Measurements from ENCODE around the gene ISCA2. TPM values are rescaled to one million over a fixed set of nuclear protein-coding genes. Genes with fewer than 3 reads are reported as not detected.

Gene ISCA2
- total RNA-seq, 3 donors from 2014 or later (not counting 1 experiment from before 2014, with no cell fraction given), result 12.0 to 18.2 (median 15.3) TPM

GRCh38 chr14:74476607-74477006 is 17.0 kb upstream of the ISCA2 start:
- Histone ChIP-seq H3K27ac (ENCODE audit: low read length) (no peak overlapping the region), H3K4me1 (ENCODE audit: control insufficient read depth, insufficient read depth, low read length) (no peaks in the 10 kb centered on the region), H3K27me3 (ENCODE audit: control insufficient read depth, insufficient read depth, low read length) (no peaks in the 10 kb centered on the region), H3K36me3 (ENCODE audit: control insufficient read depth, insufficient read depth, low read length) (peaks cover 32% of the 10 kb centered on the region), H3K9me3 (ENCODE audit: control insufficient read depth, insufficient read depth, low read length) (no peaks in the 10 kb centered on the region), H3K4me3 (ENCODE audit: low read length) (no peak overlapping the region)
- H3K4me1 Mint-ChIP-seq, result no peaks in the 10 kb centered on the region
- no peak overlapping the region for H3K4me3 Mint-ChIP-seq
- H3K9me3 Mint-ChIP-seq, result no peaks in the 10 kb centered on the region
- TF ChIP-seq CTCF (IDR thresholded peaks at IDR 0.05), result no peak
- intact Hi-C loops (cut with micrococcal nuclease), result no loop called here
- 100% methylated on average over 3 of the region's 3 CpGs for WGBS (ENCODE audit: insufficient coverage)
- no peaks in the 10 kb centered on the region for H3K27me3 Mint-ChIP-seq (ENCODE audit: low read depth in 2 of 2)
- H3K27ac Mint-ChIP-seq, result no peak overlapping the region
- no peak for ATAC-seq
- no peak for DNase-seq
- H3K36me3 Mint-ChIP-seq, result no peaks in the 10 kb centered on the region

GRCh38 chr14:74478996-74479635 is 14.4 kb upstream of the ISCA2 start:
- peaks cover 44% of the 10 kb centered on the region for H3K36me3 ChIP-seq (ENCODE audit: control insufficient read depth, insufficient read depth, low read length)
- no peaks in the 10 kb centered on the region for H3K9me3 Mint-ChIP-seq
- H3K4me3 ChIP-seq (ENCODE audit: low read length), result no peak overlapping the region
- ATAC-seq, result no peak
- no peaks in the 10 kb centered on the region for H3K9me3 ChIP-seq (ENCODE audit: control insufficient read depth, insufficient read depth, low read length)
- no peak overlapping the region for H3K27ac Mint-ChIP-seq
- 93% methylated on average over 2 of the region's 2 CpGs for WGBS (ENCODE audit: insufficient coverage)
- H3K4me3 Mint-ChIP-seq, result no peak overlapping the region
- H3K27me3 Mint-ChIP-seq (ENCODE audit: low read depth in 2 of 2), result no peaks in the 10 kb centered on the region
- H3K4me1 Mint-ChIP-seq, result no peaks in the 10 kb centered on the region
- H3K27ac ChIP-seq (ENCODE audit: low read length), result no peak overlapping the region
- TF ChIP-seq CTCF (IDR thresholded peaks at IDR 0.05), result no peak
- H3K4me1 ChIP-seq (ENCODE audit: control insufficient read depth, insufficient read depth, low read length), result no peaks in the 10 kb centered on the region
- intact Hi-C loops (cut with micrococcal nuclease), result loop anchor here (1.0 kb wide), 1 partner anchor 117 kb away; no protein-coding TSS in a partner anchor
- peaks cover 6% of the 10 kb centered on the region for H3K36me3 Mint-ChIP-seq
- DNase-seq, result peak in 1 of 2 donors; percentile 17
- no peaks in the 10 kb centered on the region for H3K27me3 ChIP-seq (ENCODE audit: control insufficient read depth, insufficient read depth, low read length)

- H3K36me3 ChIP-seq (ENCODE audit: control insufficient read depth, insufficient read depth, low read length), result peaks cover 47% of the 10 kb centered on the region
These were observed 13.5 kb upstream of the ISCA2 start for GRCh38 chr14:74480046-74480445.

More at GRCh38 chr14:74480046-74480445, 13.5 kb upstream of the ISCA2 start:
- H3K4me1 Mint-ChIP-seq, result no peaks in the 10 kb centered on the region
- Histone ChIP-seq H3K9me3 (ENCODE audit: control insufficient read depth, insufficient read depth, low read length) (no peaks in the 10 kb centered on the region), H3K27ac (ENCODE audit: low read length) (no peak overlapping the region), H3K4me3 (ENCODE audit: low read length) (no peak overlapping the region), H3K4me1 (ENCODE audit: control insufficient read depth, insufficient read depth, low read length) (no peaks in the 10 kb centered on the region), H3K27me3 (ENCODE audit: control insufficient read depth, insufficient read depth, low read length) (no peaks in the 10 kb centered on the region)
- DNase-seq (no peak), ATAC-seq (no peak)
- H3K36me3 Mint-ChIP-seq, result peaks cover 6% of the 10 kb centered on the region
- WGBS (ENCODE audit: insufficient coverage), result 92% methylated on average over 4 of the region's 4 CpGs
- intact Hi-C loops (cut with micrococcal nuclease), result no loop called here
- no peak overlapping the region for H3K27ac Mint-ChIP-seq
- H3K27me3 Mint-ChIP-seq (ENCODE audit: low read depth in 2 of 2), result no peaks in the 10 kb centered on the region
- H3K4me3 Mint-ChIP-seq, result no peak overlapping the region
- no peaks in the 10 kb centered on the region for H3K9me3 Mint-ChIP-seq
- no peak for TF ChIP-seq CTCF (IDR thresholded peaks at IDR 0.05)
